Measurements from ENCODE around the gene MARCHF11.

Gene MARCHF11

GRCh38 chr5:16131878-16132277, 47.7 kb downstream of the MARCHF11 start:
- no peak for DNase-seq (ENCODE audit: low read depth)

GRCh38 chr5:16128944-16129343, 50.6 kb downstream of the MARCHF11 start:
- DNase-seq (ENCODE audit: low read depth), result no peak

GRCh38 chr5:16127865-16128544, 51.6 kb downstream of the MARCHF11 start:
- no peak for DNase-seq (ENCODE audit: low read depth)

- no peak for DNase-seq (ENCODE audit: low read depth)
These were observed 59.0 kb downstream of the MARCHF11 start for GRCh38 chr5:16120579-16120978.

- DNase-seq (ENCODE audit: low read depth), result no peak
These were observed 59.8 kb downstream of the MARCHF11 start for GRCh38 chr5:16119790-16120189.

- no peak for DNase-seq (ENCODE audit: low read depth)
These were observed 64.5 kb downstream of the MARCHF11 start for GRCh38 chr5:16115140-16115539.

GRCh38 chr5:16108418-16108817, 71.2 kb downstream of the MARCHF11 start:
- DNase-seq (ENCODE audit: low read depth), result no peak

- DNase-seq (ENCODE audit: low read depth), result no peak
These were observed 74.6 kb downstream of the MARCHF11 start for GRCh38 chr5:16104961-16105360.

- no peak for DNase-seq (ENCODE audit: low read depth)
These were observed 84.0 kb downstream of the MARCHF11 start for GRCh38 chr5:16095612-16096011.

- no peak for DNase-seq (ENCODE audit: low read depth)
These were observed 89.3 kb downstream of the MARCHF11 start for GRCh38 chr5:16090270-16090669.

- no peak for DNase-seq (ENCODE audit: low read depth)
These were observed 96.6 kb downstream of the MARCHF11 start for GRCh38 chr5:16082982-16083381.

- no peak for DNase-seq (ENCODE audit: low read depth)
These were observed 97.5 kb downstream of the MARCHF11 start for GRCh38 chr5:16082053-16082452.

- no peak for DNase-seq (ENCODE audit: low read depth)
These were observed 98.1 kb downstream of the MARCHF11 start for GRCh38 chr5:16081376-16081955.

GRCh38 chr5:16076657-16077056, 102.9 kb downstream of the MARCHF11 start:
- DNase-seq (ENCODE audit: low read depth), result no peak

- DNase-seq (ENCODE audit: low read depth), result no peak
These were observed 105.2 kb downstream of the MARCHF11 start for GRCh38 chr5:16074358-16074757.

GRCh38 chr5:16072616-16073015, 107.0 kb downstream of the MARCHF11 start:
- DNase-seq (ENCODE audit: low read depth), result no peak

GRCh38 chr5:16067415-16067814, 112.2 kb downstream of the MARCHF11 start:
- DNase-seq (ENCODE audit: low read depth), result no peak

GRCh38 chr5:16066810-16067209, 112.8 kb downstream of the MARCHF11 start:
- no peak for DNase-seq (ENCODE audit: low read depth)

GRCh38 chr5:16066320-16066719, 113.3 kb downstream of the MARCHF11 start:
- no peak for DNase-seq (ENCODE audit: low read depth)

GRCh38 chr5:16065831-16066230, 113.8 kb downstream of the MARCHF11 start:
- no peak for DNase-seq (ENCODE audit: low read depth)

- DNase-seq (ENCODE audit: low read depth), result no peak
These were observed 115.3 kb downstream of the MARCHF11 start for GRCh38 chr5:16064135-16064893.

GRCh38 chr5:16061163-16061562, 118.4 kb downstream of the MARCHF11 start:
- DNase-seq (ENCODE audit: low read depth), result no peak

- no peak for DNase-seq (ENCODE audit: low read depth)
These were observed 122.3 kb downstream of the MARCHF11 start for GRCh38 chr5:16057277-16057676.
